ENCODE measurements around the gene ZMIZ2. TPM values are rescaled to one million over a fixed set of nuclear protein-coding genes. Genes with fewer than 3 reads are reported as not detected.

The ZMIZ2 gene
- total and polyA plus RNA-seq, 9 of the 15 experiments (the other 6 are each of a cell fraction or from before 2014, with no cell fraction given), result 0.13 to 40.3 (median 4.9) TPM

GRCh38 chr7:44814919-44815318 lies 66.3 kb downstream of the ZMIZ2 start (continued):
- TF ChIP-seq REST (IDR thresholded peaks at IDR 0.05; ENCODE audit: borderline replicate concordance) (peak; percentile 37; the same call in 1 of the 2 replicates), REST (CRISPR knock-in tag; IDR thresholded peaks at IDR 0.05; ENCODE audit: low read depth) (no peak), ZNF316 (IDR thresholded peaks at IDR 0.05) (peak; percentile 53; the same call in 1 of the 2 replicates), LEF1 (IDR thresholded peaks at IDR 0.05) (no peak), ZNF354B (CRISPR knock-in tag; IDR thresholded peaks at IDR 0.05) (no peak), JUNB (CRISPR knock-in tag; conservative IDR thresholded peaks at IDR 0.05) (no peak), RAD21 (CRISPR knock-in tag; conservative IDR thresholded peaks at IDR 0.05 in 1 of 2, IDR thresholded peaks at IDR 0.05 in 1 of 2) (peak in 1 of 2 experiments; percentile 62; a peak in 3 of 4 replicates)
